CD4-positive, alpha-beta T cell treated with Interleukin-21 for 1 hour (primary cell): ENCODE measurements around the gene CLN5.
A peak's percentile ranks its signal among the peaks of the same experiment; 100 is the strongest.
"Not testable (repeated sequence)": the region's sequence is repeated elsewhere in the genome, so short reads cannot be mapped to it uniquely, and the experiment has no call there.

Experiments
- DNase-seq: peaks from one replicate; pipeline ENCODE4 v3.0.0-alpha.2; 2020

Gene CLN5

GRCh38 chr13:76976490-76976889 is 15.4 kb upstream of the CLN5 start:
- peak; percentile 38 for DNase-seq

DNA sequence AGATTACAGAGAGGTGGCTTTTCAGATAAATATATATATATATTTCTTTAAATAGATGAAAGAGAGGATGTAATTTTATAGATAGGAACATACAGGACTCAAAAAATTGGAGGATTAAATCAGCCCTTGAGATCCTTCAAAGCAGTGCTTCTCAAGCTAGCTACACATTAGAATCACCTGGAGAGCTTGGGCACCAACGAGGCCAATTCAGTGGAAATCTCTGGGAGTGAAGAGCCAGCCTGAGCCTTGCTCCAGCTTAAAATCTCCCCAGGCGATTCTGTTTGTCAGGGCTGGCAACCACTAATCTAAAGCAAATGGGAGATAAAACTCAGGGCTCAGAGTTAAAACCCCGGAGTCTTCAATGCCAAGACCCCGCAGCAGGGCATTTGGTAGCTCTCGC is 15.0 kb upstream of the CLN5 start:
- DNase-seq: no peak

GRCh38 chr13:76980075-76980718 is 11.7 kb upstream of the CLN5 start:
- DNase-seq: peak; percentile 81

GRCh38 chr13:76982061-76982460 is 9.8 kb upstream of the CLN5 start:
- DNase-seq: no peak

- no peak for DNase-seq
Observed at GRCh38 chr13:76983676-76984075, 8.2 kb upstream of the CLN5 start.

DNA sequence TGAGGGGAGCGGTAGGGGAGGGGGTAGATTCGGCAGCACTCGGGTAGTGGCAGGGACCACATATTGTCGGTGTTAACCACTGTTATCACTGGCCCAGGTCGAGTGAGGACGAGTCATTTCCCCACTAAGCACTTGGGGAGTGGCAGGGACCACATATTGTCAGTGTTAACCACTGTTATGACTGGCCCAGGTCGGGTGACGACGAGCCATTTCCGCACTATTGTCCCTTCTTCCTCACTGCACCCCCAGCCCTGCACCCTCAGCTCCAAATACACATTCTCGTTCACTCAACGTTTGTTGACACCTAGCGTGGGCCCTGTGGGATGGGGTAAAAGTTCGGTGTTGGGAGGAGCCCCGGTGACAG is 467 bp upstream of the CLN5 start:
- DNase-seq: peak; percentile 90

GRCh38 chr13:76992548-76993001 is 694 bp downstream of the CLN5 start:
- DNase-seq: peak; percentile 39

DNA sequence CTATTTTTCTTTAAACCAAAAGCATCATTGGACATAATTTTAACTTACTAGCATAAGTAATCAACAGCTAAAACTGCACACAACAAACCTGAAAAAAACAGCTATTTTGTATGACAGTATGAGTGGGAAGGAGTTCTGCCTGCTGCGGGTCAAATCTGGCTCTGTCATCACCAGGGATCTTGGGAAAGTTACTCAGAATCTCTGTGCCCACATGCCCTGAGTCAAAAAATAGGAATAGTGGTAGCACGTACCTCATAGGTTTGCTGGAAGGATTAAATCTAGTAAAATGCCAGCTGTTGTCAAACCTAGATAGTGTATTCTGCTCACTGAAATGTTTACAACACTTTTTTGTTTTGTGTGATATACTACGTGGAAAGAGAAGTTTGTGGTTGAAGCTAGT is 1.1 kb downstream of the CLN5 start:
- no peak for DNase-seq

GRCh38 chr13:76993473-76993872 is 1.6 kb downstream of the CLN5 start:
- DNase-seq: no peak

DNA sequence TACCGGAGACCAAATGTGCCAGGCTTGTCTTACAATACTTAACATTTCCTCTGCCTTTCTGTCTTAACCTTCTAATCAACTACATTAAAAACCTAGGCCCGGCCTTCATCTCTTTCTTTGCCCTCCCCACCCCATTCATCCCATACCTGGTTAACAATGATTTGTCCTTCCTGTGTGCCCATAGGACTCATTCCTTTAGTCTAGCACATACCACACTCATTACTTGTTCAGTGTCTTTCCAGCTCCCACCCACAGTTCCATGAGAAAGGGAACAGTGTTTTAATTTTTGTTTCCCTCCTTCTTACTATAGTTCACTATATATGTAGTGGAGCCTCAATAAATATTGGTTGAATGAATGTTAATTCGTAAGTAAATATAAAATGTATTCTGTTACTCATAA is 2.4 kb downstream of the CLN5 start:
- no peak for DNase-seq

GRCh38 chr13:77000475-77000874 is 8.6 kb downstream of the CLN5 start:
- DNase-seq: no peak

DNA sequence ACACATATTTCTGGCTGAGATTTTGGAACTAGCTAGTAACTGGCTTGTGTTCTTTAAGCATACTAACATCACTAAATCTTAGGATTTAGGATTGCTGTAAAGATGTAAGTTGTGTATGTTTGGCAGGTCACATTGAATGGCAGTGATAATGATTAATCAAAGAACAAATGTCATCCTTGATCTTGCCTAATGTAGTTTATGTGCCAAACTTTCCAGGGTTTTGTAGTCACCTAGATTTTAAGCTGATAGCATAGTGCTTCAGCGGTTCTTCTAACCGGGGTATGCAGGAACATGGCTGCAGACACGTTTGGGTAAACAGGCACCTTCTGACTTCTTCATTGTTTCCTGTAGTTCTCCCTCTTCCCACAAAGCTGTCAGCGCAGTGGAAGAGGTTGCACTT is 9.7 kb downstream of the CLN5 start:
- no peak for DNase-seq

DNA sequence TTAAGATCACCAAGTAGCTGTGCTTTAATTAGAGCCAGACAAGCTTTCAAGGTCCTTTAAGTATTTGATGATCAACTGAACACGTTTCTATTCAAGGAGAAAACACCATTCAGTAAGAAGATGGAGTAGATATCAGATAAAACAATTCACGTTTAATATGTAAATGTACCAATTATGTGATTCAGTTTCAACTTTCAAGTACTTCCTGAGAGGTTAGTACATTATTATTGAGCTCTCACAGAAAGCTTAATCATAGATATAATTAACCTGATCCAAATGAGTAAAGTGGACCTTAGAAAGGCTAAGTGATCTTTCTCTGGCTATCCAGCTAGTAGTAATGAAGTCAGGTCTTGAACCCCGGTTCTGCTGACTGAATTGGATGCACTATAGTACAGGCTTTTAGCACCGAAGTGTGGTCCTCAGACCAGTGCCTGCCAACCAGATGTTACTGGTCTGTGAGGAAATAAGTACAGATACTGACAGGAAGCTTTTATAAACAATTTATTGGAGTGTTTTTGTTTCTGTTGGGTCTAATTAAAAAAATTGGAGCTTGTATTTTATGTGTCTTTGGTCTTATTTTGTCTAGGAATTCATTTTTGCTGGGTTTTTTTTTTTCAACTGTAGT is 10.2 kb downstream of the CLN5 start:
- DNase-seq: no peak

GRCh38 chr13:77002590-77003190 is 10.8 kb downstream of the CLN5 start:
- peak; percentile 21 for DNase-seq

- DNase-seq: not testable (repeated sequence)
Observed at GRCh38 chr13:77008337-77008736, 16.5 kb downstream of the CLN5 start.

DNA sequence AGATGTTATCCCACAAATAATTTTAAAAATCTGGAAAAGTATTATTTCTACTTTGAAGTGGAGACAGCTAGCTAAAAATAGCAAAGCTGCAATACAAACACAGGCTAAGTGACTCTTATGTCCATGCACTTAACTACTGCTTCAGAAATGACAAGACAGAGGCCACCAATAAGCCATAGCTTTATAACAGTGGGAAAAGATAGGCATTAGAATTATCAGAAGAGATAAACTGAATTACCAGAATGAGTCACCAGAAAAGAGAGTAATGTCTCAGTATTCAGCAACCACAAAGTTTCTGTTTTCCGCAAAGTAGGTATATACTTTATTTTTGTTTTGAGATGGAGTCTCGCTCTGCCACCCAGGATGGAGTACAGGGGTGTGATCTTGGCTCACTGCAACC is 17.1 kb downstream of the CLN5 start:
- no peak for DNase-seq

DNA sequence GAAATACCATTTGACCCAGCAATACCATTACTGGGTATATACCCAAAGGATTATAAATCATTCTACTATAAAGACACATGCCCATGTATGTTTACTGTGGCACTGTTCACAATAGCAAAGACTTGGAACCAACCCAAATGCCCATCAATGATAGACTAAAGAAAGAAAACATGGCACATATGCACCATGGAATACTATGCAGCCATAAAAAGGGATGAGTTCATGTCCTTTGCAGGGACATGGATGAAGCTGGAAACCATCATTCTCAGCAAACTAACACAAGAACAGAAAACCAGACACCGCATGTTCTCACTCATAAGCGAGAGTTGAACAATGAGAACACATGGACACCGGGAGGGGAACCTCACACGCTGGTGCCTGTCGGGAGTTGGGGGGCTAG is 17.8 kb downstream of the CLN5 start:
- not testable (repeated sequence) for DNase-seq

DNA sequence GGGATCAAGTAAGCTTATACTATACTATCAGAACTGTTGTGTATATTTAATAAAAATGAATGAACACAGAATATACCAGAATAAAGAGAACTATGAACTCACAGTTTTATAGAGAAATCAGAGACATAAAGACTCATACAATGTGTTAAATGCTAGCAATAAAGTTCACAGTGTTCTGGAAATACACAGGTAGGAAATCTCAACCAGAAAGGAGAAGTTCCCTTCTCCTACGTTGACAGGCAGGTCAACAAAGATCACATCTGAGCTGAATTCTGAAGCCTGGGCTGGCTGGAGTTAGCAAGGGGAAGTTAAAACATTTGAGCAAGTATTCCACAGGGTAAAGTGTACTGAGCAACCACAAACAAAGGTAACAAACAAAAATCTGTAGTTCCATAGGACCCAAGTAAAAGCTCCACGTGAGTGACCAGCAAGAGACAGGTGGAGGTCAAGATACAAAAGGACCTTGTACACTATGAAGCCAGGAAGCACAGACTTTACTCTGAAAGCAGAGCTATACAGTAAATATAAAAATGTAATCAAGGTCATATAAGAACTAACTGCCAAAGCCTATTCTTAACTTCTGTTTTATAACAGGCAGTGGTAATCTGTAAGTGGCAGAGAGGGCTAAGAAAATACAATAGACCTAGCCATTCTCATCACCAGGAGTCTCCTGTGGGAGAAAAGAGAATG is 22.1 kb downstream of the CLN5 start:
- DNase-seq: no peak

GRCh38 chr13:77014906-77015685 is 23.2 kb downstream of the CLN5 start:
- DNase-seq: no peak

- no peak for DNase-seq
Observed at GRCh38 chr13:77016251-77016812, 24.5 kb downstream of the CLN5 start.

- no peak for DNase-seq
Observed at GRCh38 chr13:77016888-77017623, 25.2 kb downstream of the CLN5 start.

DNA sequence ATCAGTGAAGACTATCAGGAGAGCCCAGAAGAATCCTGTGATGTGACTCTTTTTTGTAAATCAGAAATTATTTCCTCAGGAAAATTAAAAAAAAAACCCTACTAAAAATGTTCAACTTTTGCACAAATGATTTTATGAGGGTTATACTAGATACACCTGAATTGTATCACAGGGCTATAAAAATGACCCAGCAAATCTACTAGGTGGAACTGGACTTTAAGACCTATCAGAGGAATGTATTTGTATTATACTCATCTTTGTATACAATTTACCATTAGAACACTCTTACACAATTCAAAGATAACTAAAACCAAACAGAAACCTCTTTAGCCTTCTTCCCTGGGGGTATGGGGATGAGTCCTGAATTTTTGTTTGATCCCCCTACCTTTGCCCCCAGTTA is 27.9 kb downstream of the CLN5 start:
- no peak for DNase-seq
